Measurements from ENCODE around the gene WDR19.

WDR19 gene

DNA sequence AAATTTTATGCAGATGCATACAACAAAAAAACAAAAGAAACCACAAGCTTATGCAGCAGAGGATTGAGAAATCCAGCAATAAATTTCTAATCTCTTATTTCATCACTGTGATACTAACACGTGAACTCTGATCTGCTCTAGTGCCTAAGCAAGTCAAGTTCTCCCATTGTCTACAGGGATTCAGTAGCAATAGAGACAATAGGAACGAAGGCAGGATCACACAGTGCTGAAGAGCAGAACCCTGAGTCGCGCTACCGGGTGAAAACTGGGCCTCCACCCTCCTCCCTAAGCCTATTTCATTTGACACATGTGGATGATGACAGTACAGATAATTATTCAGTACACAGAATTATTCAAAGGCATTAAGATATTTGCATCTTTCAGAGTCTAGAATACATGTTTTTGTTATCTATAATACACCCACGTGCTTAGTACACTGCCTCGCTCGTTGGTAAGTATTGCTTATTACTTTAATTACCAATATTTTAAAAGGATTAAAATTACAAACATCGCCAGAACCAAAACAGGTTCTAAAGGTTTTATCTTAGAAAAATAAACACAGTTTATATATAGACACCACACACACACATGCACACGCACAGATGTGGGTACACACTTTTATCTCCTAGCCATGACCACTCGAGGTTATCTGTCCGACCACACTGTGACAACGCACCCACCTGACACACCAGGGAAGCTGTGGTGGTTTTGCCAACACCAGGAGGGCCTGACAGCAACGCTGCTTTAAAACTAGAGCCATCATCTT is 123.8 kb downstream of the WDR19 start:
- no peak for DNase-seq

DNA sequence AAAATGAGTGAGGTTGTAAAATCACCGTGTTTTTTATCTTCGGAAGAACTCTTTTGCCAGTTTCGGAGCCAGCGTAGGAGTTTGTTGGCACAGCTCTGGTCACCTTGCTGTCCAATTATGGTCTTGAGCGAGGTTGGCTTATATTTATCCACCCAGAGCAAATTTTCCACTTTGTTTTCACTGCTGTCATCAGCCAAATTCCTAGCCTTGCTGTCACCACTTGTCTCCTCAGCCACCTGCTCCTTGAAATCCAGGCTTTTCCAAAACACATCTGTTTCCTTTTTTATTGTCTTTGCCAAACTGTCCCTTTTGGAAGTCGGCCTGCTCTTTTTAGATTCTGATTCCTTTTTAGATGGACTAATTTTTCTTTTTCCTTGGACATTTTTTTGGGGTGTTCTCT is 126.3 kb downstream of the WDR19 start:
- DNase-seq: no peak

DNA sequence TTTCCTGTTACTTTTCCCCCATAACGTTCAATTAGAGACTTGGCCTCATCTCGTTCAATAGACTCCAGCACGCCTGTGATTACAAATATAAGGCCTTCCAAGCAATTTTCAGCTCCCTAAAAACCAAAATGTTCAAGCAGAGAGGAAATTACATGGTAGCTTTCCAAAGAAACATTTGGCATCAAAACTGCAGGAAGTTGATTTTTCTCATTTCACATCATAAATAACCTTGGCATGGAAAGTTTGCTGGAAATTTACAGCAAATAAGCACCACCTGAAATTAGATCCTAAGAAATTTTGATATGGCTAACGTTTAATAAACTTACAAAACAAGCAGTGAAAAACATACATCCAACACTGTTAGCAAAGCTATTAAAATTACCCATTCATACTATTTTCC is 130.5 kb downstream of the WDR19 start:
- no peak for DNase-seq

DNA sequence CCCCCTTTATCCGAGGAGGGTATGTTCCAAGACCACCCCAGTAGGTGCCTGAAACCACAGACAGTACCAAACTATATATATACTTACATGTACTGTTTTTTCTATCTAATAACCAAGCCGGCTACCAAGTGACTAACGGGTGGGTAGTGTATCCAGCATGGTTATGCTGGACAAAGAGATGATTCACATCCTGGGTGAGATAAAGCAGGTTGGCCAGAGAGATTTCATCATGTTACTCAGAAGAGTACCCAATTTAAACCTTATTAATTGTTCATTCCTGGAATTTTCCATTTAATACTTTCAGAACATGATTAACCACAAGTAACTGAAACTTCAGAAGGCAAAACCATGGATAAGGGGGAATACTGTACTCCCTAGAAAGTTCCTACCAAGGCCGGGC is 137.3 kb downstream of the WDR19 start:
- DNase-seq: peak; percentile 6

DNA sequence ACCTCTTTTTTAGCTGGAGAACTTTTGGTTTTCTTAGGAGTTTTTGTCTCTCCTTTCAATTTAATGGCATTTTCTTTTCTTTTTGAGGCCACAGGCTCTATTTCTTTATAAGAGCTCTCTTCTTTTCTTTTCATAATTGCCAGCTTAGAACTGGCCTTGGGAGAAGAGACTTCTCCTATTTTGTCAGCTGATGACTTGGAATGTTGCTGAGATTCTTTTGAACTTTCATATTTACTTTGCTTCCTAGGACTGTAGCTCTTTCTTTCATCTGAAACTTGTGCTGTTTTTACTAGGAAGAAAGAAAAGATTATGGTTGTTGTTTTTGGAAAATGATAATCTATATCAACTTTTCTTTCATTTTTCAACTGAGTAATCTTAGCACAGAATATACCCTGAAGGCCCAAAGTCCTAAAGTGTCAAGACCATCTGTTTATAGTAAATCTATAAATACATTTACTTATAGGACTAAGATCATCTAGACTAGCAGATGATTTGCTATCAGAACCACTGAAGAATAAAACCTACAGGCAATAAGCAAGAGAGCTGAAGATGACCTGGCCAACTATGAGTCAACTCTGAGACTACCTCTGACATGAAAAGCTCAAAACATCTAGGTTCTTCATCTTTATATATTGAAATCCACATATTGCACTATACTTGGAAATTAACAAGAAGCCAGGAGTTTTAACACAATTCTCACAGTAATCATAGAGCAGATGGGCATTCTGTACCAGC is 138.2 kb downstream of the WDR19 start:
- DNase-seq: no peak

DNA sequence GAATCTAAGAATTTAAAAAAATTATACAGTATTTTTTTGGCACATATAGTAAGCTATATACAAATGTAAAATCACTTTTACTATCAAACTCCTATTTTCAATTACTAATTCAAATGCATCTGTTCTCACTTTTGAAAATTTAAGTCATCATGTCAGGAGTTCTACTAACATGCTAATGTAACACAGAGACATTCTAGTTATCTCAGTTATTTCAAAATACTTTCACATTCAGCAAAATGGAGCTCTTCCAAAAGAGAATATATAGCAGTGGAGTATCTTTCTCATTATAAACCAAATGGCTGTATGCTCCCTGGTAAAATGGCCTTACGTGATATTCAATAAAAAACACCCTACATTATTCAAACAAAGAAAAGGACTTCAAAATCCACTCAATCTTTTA is 141.5 kb downstream of the WDR19 start:
- no peak for DNase-seq

DNA sequence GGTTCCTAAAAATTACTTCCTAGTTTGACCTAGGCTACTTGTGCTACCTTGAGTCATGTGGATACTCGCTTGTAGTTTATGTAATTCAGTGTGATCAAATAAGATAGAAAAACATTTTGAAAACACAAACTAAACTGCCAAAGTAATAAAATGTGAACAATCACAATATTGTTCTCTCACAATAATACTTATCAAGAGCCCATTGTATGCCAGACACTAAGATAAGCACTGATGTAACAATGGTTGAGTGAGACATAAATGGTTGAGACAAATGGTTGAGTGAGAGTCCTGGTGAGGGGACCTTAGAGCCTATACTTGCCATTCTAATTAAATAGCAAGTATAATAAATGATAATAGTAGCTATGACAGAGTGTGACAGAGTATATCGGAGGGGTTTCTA is 142.1 kb downstream of the WDR19 start:
- DNase-seq: no peak

DNA sequence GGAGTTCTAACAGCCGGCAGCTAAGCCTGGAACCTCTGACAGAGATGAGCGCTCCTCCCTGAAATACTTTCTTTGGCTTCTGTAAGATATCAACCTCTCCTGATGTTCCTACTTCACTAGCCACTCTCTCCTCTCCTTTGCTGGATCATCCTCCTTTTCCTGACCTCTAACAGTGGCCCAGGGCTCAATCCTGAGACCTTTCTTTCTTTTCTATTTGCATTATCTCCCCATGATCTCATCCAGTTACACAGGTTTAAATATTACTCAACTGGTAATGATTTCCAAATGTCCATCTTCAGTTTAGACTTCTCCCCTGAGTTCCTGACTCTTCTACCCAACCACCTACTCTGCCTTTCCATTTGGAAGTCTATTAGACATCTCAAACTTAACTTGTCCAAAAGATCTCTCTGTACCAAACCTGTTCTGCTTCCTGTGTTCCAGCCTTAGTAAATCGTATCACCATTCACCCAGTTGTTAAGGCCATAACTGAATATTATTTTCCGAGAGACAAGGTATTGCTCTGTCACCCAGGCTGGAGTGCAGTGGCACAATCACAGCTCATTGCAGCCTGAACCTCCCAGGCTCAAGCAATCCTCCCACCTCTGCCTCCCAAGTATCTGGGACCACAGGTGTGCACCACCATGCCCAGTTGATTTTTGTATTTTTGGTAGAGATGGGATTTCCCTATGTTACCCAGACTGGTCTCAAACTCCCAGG is 142.7 kb downstream of the WDR19 start:
- no peak for DNase-seq

DNA sequence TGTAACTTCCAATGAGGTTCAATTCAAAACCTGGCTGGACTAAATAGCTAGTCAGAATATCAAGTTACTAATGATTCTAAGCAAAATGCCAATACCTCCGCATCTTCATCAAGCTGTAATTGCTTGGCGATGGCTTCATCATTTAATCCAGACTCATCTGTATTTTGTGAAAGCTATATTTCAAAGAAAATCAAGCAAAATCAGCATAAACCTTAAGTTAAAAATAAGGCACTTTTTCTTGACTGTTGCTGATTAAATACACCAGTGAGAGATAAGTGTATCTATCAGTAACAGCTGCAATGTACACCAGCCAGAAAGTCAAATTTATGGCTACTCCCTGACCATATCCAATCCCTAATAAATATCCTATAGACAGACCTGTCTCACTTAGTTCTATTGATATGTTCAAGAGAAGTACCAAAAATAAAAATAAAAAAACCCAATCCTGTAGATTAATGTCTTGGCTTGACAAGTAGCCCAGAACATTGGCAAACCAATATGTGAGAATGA is 144.2 kb downstream of the WDR19 start:
- DNase-seq: no peak

DNA sequence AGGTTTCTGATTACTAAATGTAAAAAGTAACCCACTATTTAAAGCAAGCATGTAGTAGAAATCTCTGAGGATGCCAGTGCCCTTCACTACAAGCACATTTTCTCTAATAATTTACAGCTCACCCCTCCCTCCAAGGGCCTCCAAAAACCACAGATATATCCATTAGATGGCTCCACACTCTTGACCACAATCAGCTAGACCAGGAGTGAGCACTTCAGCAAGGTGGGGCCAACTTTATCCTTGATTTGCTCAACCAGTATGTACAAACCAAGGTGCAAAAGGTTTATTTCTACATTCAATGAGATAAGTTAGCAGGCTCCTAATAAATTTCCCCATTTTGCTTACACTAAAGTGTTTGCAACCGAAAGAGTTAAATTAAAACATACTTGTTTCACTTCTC is 148.0 kb downstream of the WDR19 start:
- no peak for DNase-seq

DNA sequence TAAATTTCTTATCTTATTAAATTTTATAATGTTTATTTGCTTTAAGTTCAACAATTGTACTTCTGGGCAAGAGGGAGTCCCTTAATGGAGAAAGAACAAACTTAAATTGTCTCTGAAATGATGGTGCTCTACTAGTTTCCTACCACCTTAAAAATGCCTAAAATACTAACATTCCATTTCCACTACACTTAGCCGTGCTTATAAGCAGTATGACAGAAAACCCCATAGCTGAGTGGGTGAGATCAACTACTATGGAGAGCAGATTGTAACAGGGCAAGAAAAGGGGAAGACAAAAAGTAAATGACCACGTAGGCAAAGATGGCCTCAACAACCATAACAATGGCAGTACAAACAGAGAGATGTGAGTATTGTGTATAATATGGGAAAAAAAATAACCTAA is 148.9 kb downstream of the WDR19 start:
- no peak for DNase-seq

Data from activated CD4-positive, alpha-beta T cell treated with anti-CD3 and anti-CD28 coated beads, Interleukin-2, Interleukin-6, amounts not matched to agents 100 ng/mL and 50 ng/mL, durations not matched to agents 16 hours and 8 hours (primary cell).